Epithelial cell of esophagus (primary cell): ENCODE data around the gene DISC1.

Experiments
- DNase-seq: peaks from one replicate; pipeline ENCODE4 v3.0.0; 2010; ENCODE audit warnings: low read depth
- H3K4me3 ChIP-seq: 2 replicates; pipeline ENCODE4 v1.5.1; 2011; ENCODE audit warnings: mild to moderate bottlenecking, low read length, control low read depth
- TF ChIP-seq, protein P1 (sequence below): IDR thresholded peaks from 2 replicates; pipeline ENCODE4 v1.5.1; 2011; ENCODE audit warnings: low read depth, mild to moderate bottlenecking, low read length, control low read depth, inconsistent platforms; ENCODE audit not compliant: insufficient read depth; ENCODE audit errors: missing control alignments

DISC1 gene

GRCh38 chr1:231708394-231708793 is 81.8 kb downstream of the DISC1 start:
- TF ChIP-seq, protein P1, sequence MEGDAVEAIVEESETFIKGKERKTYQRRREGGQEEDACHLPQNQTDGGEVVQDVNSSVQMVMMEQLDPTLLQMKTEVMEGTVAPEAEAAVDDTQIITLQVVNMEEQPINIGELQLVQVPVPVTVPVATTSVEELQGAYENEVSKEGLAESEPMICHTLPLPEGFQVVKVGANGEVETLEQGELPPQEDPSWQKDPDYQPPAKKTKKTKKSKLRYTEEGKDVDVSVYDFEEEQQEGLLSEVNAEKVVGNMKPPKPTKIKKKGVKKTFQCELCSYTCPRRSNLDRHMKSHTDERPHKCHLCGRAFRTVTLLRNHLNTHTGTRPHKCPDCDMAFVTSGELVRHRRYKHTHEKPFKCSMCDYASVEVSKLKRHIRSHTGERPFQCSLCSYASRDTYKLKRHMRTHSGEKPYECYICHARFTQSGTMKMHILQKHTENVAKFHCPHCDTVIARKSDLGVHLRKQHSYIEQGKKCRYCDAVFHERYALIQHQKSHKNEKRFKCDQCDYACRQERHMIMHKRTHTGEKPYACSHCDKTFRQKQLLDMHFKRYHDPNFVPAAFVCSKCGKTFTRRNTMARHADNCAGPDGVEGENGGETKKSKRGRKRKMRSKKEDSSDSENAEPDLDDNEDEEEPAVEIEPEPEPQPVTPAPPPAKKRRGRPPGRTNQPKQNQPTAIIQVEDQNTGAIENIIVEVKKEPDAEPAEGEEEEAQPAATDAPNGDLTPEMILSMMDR: no peak
- no peak for DNase-seq
- H3K4me3 ChIP-seq: no peak overlapping the region

DNA sequence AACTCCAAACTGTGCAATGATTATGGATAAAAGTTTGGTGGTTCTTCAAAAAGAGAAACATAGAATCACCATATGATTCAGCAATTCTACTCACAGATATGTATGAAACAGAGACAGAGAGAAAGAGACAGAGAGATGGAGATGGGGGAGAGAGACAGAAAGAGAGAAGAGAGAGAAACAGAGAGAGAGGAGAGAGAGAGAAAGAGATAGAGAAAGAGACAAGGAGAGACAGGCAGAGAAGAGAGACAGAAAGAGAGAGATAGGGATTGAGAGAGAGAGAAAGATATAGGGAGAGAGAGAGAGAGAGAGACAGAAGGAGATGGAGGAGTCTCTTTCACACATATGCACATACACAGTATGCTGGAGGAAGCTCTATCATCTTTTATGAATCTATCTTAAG is 87.8 kb downstream of the DISC1 start:
- H3K4me3 ChIP-seq: no peak overlapping the region
- DNase-seq: no peak
- TF ChIP-seq, protein P1: no peak

DNA sequence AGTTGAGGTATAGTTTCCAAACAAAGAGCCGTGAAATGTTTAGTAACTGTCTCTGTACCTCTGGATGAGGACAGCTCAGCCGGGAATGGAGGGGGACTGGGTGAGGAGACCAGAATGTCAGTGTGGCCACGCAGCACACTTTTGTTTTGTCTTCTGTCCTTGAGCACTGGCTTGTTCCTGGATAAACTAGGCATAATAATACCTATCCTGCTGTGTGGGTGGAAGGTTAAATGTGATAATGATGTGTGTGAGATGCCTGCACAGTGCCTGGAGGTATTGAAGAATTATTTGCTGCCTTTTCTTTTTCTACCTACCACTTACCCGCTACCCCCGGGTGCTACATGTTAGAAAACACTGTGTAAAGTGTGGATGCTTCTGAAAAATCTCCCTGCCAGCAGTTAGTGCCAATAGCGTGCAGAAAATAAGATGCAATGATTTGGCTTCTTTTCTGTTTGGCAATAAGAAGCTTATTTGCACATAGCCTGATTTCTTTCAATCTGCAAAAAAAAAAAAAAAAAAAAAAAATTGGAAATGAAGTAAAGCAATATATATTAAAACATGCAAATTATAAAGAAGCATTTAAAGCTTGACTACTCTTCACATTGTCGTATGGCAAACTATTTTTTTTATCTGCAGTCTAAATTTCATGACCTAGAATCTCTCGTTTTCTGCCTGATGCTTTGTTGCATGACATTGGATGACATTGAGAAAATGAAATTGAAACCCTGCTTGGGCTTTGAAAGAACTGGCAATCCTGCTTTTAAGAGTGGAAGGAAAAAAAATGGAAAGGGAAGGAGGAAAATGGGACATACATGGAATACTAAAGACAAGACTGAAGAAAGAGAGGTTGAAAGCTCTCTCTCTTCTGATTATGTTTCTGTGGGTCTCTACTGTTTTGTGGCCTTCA is 89.5 kb downstream of the DISC1 start:
- TF ChIP-seq, protein P1: no peak

DNA sequence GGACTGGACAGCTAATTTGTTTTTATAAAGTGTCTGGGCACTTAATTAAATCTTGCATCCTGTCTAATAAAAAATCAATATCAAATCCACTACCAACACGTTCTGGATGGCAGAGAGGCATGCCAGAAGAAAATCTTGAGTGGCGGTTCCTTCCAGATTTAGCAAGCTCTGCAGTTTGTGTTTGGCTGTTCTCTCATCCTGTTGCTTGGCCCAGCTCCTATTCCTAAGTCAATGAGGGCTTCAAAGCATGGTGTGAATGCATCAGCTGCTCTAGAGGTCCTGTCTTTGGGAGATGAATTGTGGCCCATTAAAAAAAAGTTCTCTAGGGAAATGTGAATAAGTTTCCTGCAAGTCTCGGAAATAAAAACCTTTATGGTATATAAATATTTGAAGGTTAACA is 90.3 kb downstream of the DISC1 start:
- DNase-seq: no peak
- H3K4me3 ChIP-seq: no peak overlapping the region
- TF ChIP-seq, protein P1: no peak

More for the DNA sequence above, 89.5 kb downstream of the DISC1 start:
- no peak overlapping the region for H3K4me3 ChIP-seq
- DNase-seq: no peak

- no peak overlapping the region for H3K4me3 ChIP-seq
- TF ChIP-seq, protein P1: no peak
- DNase-seq: no peak
Measured at GRCh38 chr1:231719485-231720183, 93.0 kb downstream of the DISC1 start.

GRCh38 chr1:231720652-231721325 is 94.2 kb downstream of the DISC1 start:
- no peak overlapping the region for H3K4me3 ChIP-seq
- TF ChIP-seq, protein P1: no peak
- DNase-seq: no peak
